ENCODE results near the gene GRIA1. TPM values are rescaled to one million over a fixed set of nuclear protein-coding genes. Genes with fewer than 3 reads are reported as not detected.

Gene GRIA1
- total and polyA plus RNA-seq, 8 donors = 0.04 to 0.22 (median 0.05) TPM; not detected in 3

DNA sequence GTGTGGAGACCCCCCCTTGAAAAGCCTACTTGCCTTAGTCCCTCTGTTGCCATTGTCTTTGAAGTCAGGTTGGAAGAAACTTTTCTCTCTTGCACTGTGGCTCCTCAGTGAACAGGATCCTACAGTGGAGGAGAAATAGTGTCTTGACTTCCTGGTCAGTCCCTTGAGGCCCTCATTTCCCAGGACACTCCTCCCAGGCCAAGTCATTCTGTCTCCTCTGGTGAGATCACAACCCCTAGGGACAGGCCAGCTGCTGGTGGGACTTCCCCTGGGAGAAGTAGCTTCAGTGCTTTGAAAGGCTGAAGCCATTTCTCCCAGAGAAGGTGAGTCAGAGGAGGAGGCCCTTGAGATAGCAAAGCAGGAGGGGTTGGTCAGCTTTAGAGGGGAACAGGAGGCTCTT is 10.1 kb upstream of the GRIA1 start:
- no peak for FAIRE-seq
- intact Hi-C loops (cut with DNase I) = no loop called here
- H3K27ac ChIP-seq = no peak overlapping the region
- H3K9me3 ChIP-seq = no peaks in the 10 kb centered on the region
- H3K27me3 ChIP-seq = no peaks in the 10 kb centered on the region
- no peak for DNase-seq
- no peaks in the 10 kb centered on the region for H3K36me3 ChIP-seq
- TF ChIP-seq, protein P1, sequence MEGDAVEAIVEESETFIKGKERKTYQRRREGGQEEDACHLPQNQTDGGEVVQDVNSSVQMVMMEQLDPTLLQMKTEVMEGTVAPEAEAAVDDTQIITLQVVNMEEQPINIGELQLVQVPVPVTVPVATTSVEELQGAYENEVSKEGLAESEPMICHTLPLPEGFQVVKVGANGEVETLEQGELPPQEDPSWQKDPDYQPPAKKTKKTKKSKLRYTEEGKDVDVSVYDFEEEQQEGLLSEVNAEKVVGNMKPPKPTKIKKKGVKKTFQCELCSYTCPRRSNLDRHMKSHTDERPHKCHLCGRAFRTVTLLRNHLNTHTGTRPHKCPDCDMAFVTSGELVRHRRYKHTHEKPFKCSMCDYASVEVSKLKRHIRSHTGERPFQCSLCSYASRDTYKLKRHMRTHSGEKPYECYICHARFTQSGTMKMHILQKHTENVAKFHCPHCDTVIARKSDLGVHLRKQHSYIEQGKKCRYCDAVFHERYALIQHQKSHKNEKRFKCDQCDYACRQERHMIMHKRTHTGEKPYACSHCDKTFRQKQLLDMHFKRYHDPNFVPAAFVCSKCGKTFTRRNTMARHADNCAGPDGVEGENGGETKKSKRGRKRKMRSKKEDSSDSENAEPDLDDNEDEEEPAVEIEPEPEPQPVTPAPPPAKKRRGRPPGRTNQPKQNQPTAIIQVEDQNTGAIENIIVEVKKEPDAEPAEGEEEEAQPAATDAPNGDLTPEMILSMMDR (IDR thresholded peaks at IDR 0.05) = no peak
- no peak overlapping the region for H3K4me3 ChIP-seq
- ATAC-seq = no peak
- H3K4me1 ChIP-seq = no peaks in the 10 kb centered on the region

DNA sequence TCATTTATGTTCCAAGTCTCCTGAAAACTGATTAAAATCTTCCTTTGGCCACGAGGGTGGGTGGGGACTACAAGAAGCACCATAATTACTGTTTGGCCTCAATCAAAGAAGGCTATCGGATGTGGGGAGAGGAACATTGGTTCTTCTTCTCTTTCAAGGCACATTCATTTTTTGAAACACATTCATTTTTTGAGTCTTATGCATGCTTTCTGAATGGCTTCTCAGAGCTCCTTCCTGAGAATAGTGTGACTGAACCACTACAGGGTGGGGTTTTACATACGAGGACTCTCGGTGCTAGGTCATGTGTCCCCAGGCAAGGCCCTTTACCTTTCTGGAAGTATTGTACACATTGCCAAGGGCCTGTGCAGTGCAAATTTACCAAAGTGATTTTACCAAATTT is 7.0 kb upstream of the GRIA1 start:
- WGBS, 2 donors = 66 to 77% methylated on average over 4 of the region's 4 CpGs
- FAIRE-seq (no peak), DNase-seq (no peak), ATAC-seq (no peak)
- Histone ChIP-seq H3K36me3 (no peaks in the 10 kb centered on the region), H3K4me1 (no peaks in the 10 kb centered on the region), H3K27me3 (no peaks in the 10 kb centered on the region), H3K4me3 (no peak overlapping the region), H3K27ac (no peak overlapping the region), H3K9me3 (no peaks in the 10 kb centered on the region)
- intact Hi-C loops (cut with DNase I) = no loop called here
- TF ChIP-seq, protein P1 (IDR thresholded peaks at IDR 0.05) = no peak

DNA sequence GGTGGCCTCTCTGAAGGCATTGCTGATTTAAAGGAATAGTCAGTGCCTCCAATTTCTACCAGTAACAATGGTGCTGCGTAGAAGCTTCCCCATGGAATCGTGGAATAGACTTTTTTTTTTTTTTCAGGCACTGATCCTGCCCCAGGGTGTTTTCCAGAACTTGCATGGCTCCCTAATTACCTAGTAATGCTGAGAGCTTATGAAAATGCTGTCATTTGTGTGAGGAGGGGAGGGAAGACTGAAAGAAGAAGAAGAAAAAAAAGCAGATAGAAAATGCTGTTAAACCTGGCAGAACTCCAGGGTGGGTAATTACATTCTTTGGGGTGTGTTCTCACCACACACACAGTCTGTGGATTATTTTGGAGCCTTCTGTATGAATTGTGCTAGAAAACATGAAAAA is 4.8 kb upstream of the GRIA1 start:
- no peaks in the 10 kb centered on the region for H3K27me3 ChIP-seq
- ATAC-seq = no peak
- 56 to 57% methylated on average over 2 of the region's 2 CpGs for WGBS, 2 donors
- intact Hi-C loops (cut with DNase I) = no loop called here
- no peak for DNase-seq
- no peak for FAIRE-seq
- H3K4me3 ChIP-seq = no peak overlapping the region
- H3K36me3 ChIP-seq = no peaks in the 10 kb centered on the region
- H3K27ac ChIP-seq = no peak overlapping the region
- H3K9me3 ChIP-seq = no peaks in the 10 kb centered on the region
- no peaks in the 10 kb centered on the region for H3K4me1 ChIP-seq
- TF ChIP-seq, protein P1 (IDR thresholded peaks at IDR 0.05) = no peak

DNA sequence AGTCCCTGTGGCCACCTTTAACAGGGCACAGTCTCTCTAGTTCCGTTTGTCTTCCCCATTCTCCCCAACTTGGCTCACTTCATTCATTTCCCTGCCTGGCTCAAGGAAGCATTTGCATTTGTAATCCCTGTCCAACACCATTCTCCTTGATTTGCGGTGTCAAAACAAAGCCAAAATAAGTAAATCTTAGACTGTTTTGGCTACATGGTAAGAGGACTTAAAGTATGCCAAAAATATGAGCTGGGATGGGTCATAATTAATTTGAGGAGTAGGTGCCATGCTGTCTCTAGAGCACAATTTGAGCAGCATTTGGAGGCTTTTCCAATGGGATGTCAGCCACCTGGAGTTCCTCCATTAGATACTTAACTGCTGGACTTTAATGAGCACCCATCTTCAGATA is 3.7 kb upstream of the GRIA1 start:
- Histone ChIP-seq H3K9me3 (no peaks in the 10 kb centered on the region), H3K4me3 (no peak overlapping the region), H3K27me3 (no peaks in the 10 kb centered on the region), H3K36me3 (no peaks in the 10 kb centered on the region), H3K4me1 (no peaks in the 10 kb centered on the region), H3K27ac (no peak overlapping the region)
- intact Hi-C loops (cut with DNase I) = no loop called here
- TF ChIP-seq, protein P1 (IDR thresholded peaks at IDR 0.05) = no peak
- FAIRE-seq (no peak), ATAC-seq (no peak), DNase-seq (no peak)
- WGBS, 2 donors = 46 to 54% methylated on average over 2 of the region's 2 CpGs

DNA sequence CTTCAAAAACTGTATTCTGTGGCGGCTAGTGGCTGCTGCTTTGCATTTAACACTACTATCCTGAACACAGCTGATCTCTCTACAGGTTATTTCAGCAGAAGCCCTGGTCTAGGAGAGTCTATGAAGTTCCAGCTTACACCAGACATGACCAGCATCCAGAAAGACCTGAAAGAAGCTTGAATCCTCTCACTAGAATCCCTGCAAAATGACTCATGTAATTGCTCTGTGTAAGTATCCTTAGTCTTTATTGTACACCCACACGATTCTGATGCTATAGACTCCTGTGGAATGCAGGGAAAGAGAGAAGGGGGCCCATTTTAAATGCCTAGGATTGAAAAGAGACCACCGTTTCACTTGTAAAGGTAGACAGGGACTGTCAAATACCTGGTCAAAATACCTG is 859 bp upstream of the GRIA1 start:
- DNase-seq = no peak
- H3K27me3 ChIP-seq = no peaks in the 10 kb centered on the region
- TF ChIP-seq, protein P1 (IDR thresholded peaks at IDR 0.05) = no peak
- no peaks in the 10 kb centered on the region for H3K4me1 ChIP-seq
- no peak overlapping the region for H3K4me3 ChIP-seq
- no peaks in the 10 kb centered on the region for H3K36me3 ChIP-seq
- 45 to 49% methylated on average over 3 of the region's 3 CpGs for WGBS, 2 donors
- no peak overlapping the region for H3K27ac ChIP-seq
- H3K9me3 ChIP-seq = no peaks in the 10 kb centered on the region
- ATAC-seq = no peak
- intact Hi-C loops (cut with DNase I) = no loop called here
- no peak for FAIRE-seq
